ENCODE measurements around the gene FBXL2. TPM values are rescaled to one million over a fixed set of nuclear protein-coding genes. Genes with fewer than 3 reads are reported as not detected.
"Not testable (repeated sequence)": the region's sequence is repeated elsewhere in the genome, so short reads cannot be mapped to it uniquely, and the experiment has no call there.

Gene FBXL2
- polyA plus RNA-seq, 5 donors: 24.7 to 34.0 (median 32.7) TPM

- DNase-seq: no peak
Measured at GRCh38 chr3:33380653-33381052, 103.4 kb downstream of the FBXL2 start.

GRCh38 chr3:33383951-33384350, 106.7 kb downstream of the FBXL2 start:
- no peak for DNase-seq

- no peak for DNase-seq
Measured at GRCh38 chr3:33385423-33385822, 108.2 kb downstream of the FBXL2 start.

- DNase-seq: no peak
Measured at GRCh38 chr3:33386631-33387030, 109.4 kb downstream of the FBXL2 start.

GRCh38 chr3:33388374-33389100, 111.3 kb downstream of the FBXL2 start:
- no peak for DNase-seq

GRCh38 chr3:33389908-33390307, 112.7 kb downstream of the FBXL2 start:
- DNase-seq: no peak

GRCh38 chr3:33391255-33391995, 114.2 kb downstream of the FBXL2 start:
- DNase-seq: no peak

GRCh38 chr3:33392144-33392543, 114.9 kb downstream of the FBXL2 start:
- no peak for DNase-seq

- DNase-seq: no peak
Measured at GRCh38 chr3:33392703-33393125, 115.5 kb downstream of the FBXL2 start.

- DNase-seq: no peak
Measured at GRCh38 chr3:33394403-33395054, 117.3 kb downstream of the FBXL2 start.

- DNase-seq: no peak
Measured at GRCh38 chr3:33395900-33396299, 118.7 kb downstream of the FBXL2 start.

- no peak for DNase-seq
Measured at GRCh38 chr3:33398410-33398809, 121.2 kb downstream of the FBXL2 start.

- no peak for DNase-seq
Measured at GRCh38 chr3:33401781-33402180, 124.5 kb downstream of the FBXL2 start.

- DNase-seq: no peak
Measured at GRCh38 chr3:33402936-33403335, 125.7 kb downstream of the FBXL2 start.

- DNase-seq: no peak
Measured at GRCh38 chr3:33403756-33404155, 126.5 kb downstream of the FBXL2 start.

GRCh38 chr3:33410816-33411215, 133.6 kb downstream of the FBXL2 start:
- DNase-seq: not testable (repeated sequence)

- DNase-seq: no peak
Measured at GRCh38 chr3:33417066-33417673, 139.9 kb downstream of the FBXL2 start.

- no peak for DNase-seq
Measured at GRCh38 chr3:33419948-33420347, 142.7 kb downstream of the FBXL2 start.

- no peak for DNase-seq
Measured at GRCh38 chr3:33420966-33421365, 143.7 kb downstream of the FBXL2 start.

- no peak for DNase-seq
Measured at GRCh38 chr3:33424606-33425452, 147.6 kb downstream of the FBXL2 start.

- DNase-seq: no peak
Measured at GRCh38 chr3:33425453-33425852, 148.2 kb downstream of the FBXL2 start.
